ENCODE results near the gene KDM6B.

DNA sequence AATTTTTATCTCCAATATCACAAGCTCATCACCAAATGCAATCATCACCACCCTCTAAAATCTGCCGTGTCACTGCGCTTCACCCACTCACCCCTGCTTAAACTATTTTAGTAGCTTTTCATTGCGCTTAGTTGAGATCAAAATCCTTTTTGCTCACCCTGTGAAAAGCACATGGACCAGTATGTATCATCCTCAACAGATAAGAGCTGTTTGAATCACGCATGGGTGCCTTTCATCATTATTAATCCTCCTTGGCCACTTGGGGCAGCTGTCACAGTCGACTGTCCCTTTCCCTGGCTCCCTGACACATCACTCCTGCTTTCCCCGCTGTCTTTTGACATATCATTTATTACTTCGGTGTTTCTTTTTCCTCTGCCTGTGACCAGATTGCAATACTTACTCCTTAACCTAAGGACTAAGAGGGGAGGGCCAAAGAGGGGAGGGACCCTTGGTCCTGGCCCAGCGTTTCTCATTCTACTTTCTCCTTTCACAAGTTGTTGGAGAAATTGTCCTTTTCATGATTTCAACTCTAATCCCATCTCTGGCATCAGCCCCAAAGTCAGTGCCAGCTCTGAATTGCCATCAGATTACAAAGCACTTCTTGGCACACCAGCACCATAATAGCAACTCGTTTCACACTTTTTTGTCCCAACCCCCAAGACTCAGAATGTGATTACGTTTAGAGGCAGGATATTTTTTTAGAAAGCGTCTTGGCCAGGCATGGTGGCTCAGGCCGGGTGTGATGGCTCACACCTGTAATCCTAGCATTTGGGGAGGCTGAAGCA, 8.6 kb upstream of the KDM6B start:
- TF ChIP-seq EZH2phosphoT487 (IDR thresholded peaks at IDR 0.05; ENCODE audit: low read length) (no peak), EZH2 (optimal IDR thresholded peaks at IDR 0.05; ENCODE audit: low read depth, low read length) (no peak)
- TF ChIP-seq, protein P1, sequence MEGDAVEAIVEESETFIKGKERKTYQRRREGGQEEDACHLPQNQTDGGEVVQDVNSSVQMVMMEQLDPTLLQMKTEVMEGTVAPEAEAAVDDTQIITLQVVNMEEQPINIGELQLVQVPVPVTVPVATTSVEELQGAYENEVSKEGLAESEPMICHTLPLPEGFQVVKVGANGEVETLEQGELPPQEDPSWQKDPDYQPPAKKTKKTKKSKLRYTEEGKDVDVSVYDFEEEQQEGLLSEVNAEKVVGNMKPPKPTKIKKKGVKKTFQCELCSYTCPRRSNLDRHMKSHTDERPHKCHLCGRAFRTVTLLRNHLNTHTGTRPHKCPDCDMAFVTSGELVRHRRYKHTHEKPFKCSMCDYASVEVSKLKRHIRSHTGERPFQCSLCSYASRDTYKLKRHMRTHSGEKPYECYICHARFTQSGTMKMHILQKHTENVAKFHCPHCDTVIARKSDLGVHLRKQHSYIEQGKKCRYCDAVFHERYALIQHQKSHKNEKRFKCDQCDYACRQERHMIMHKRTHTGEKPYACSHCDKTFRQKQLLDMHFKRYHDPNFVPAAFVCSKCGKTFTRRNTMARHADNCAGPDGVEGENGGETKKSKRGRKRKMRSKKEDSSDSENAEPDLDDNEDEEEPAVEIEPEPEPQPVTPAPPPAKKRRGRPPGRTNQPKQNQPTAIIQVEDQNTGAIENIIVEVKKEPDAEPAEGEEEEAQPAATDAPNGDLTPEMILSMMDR (IDR thresholded peaks at IDR 0.05; ENCODE audit: low read length) = peak; percentile 23

Data from MM.1S (cell line).